GM18508 (cell line): ENCODE results near the gene SEC14L1.
"Not testable (repeated sequence)": the region's sequence is repeated elsewhere in the genome, so short reads cannot be mapped to it uniquely, and the experiment has no call there.

ENCODE experiments used
- ATAC-seq: cut with Tn5 transposase; IDR thresholded peaks from one replicate; pipeline ENCODE4 v1.9.1; 2021; ENCODE audit warnings: moderate number of reproducible peaks; ENCODE audit not compliant: insufficient read depth, unreplicated experiment

Gene SEC14L1

GRCh38 chr17:77230436-77230830 is 89.7 kb downstream of the SEC14L1 start:
- no peak for ATAC-seq

- no peak for ATAC-seq
Observed at GRCh38 chr17:77231076-77231871, 90.5 kb downstream of the SEC14L1 start.

GRCh38 chr17:77233127-77233526 is 92.4 kb downstream of the SEC14L1 start:
- ATAC-seq: no peak

- no peak for ATAC-seq
Observed at GRCh38 chr17:77233635-77234334, 93.0 kb downstream of the SEC14L1 start.

GRCh38 chr17:77234695-77235094 is 93.9 kb downstream of the SEC14L1 start:
- no peak for ATAC-seq

- ATAC-seq: no peak
Observed at GRCh38 chr17:77235370-77235941, 94.7 kb downstream of the SEC14L1 start.

- no peak for ATAC-seq
Observed at GRCh38 chr17:77237232-77238008, 96.7 kb downstream of the SEC14L1 start.

- ATAC-seq: no peak
Observed at GRCh38 chr17:77240976-77241375, 100.2 kb downstream of the SEC14L1 start.

GRCh38 chr17:77242118-77242851 is 101.5 kb downstream of the SEC14L1 start:
- no peak for ATAC-seq

- ATAC-seq: no peak
Observed at GRCh38 chr17:77245162-77245926, 104.6 kb downstream of the SEC14L1 start.

GRCh38 chr17:77246110-77247047 is 105.6 kb downstream of the SEC14L1 start:
- no peak for ATAC-seq

GRCh38 chr17:77247048-77247541 is 106.3 kb downstream of the SEC14L1 start:
- ATAC-seq: no peak

- no peak for ATAC-seq
Observed at GRCh38 chr17:77247609-77248008, 106.8 kb downstream of the SEC14L1 start.

GRCh38 chr17:77248216-77249114 is 107.7 kb downstream of the SEC14L1 start:
- no peak for ATAC-seq

GRCh38 chr17:77251622-77252183 is 110.9 kb downstream of the SEC14L1 start:
- no peak for ATAC-seq

- not testable (repeated sequence) for ATAC-seq
Observed at GRCh38 chr17:77252306-77252705, 111.5 kb downstream of the SEC14L1 start.

GRCh38 chr17:77253611-77254051 is 112.9 kb downstream of the SEC14L1 start:
- ATAC-seq: no peak
